Measurements from ENCODE around the gene TBC1D10A.

The TBC1D10A gene

GRCh38 chr22:30297991-30298701, 28.6 kb downstream of the TBC1D10A start:
- DNase-seq, result no peak

GRCh38 chr22:30297276-30297990, 29.3 kb downstream of the TBC1D10A start:
- DNase-seq, result no peak

- peak in 1 of 6 experiments; percentile 24 for DNase-seq
These were observed 29.9 kb downstream of the TBC1D10A start for GRCh38 chr22:30296833-30297232.

- peak in 3 of 6 experiments; percentile 44 to 60 (median 58) for DNase-seq
These were observed 30.4 kb downstream of the TBC1D10A start for GRCh38 chr22:30296324-30296723.

GRCh38 chr22:30295576-30295975, 31.2 kb downstream of the TBC1D10A start:
- DNase-seq, result no peak

GRCh38 chr22:30294830-30295229, 31.9 kb downstream of the TBC1D10A start:
- DNase-seq, result no peak

GRCh38 chr22:30294066-30294465, 32.7 kb downstream of the TBC1D10A start:
- DNase-seq, result no peak

GRCh38 chr22:30293026-30293425, 33.7 kb downstream of the TBC1D10A start:
- DNase-seq, result no peak

- no peak for DNase-seq
These were observed 34.4 kb downstream of the TBC1D10A start for GRCh38 chr22:30292069-30292970.

- no peak for DNase-seq
These were observed 35.5 kb downstream of the TBC1D10A start for GRCh38 chr22:30291058-30291892.

- DNase-seq, result peak in 1 of 6 experiments; percentile 31
These were observed 36.2 kb downstream of the TBC1D10A start for GRCh38 chr22:30290342-30291057.

- DNase-seq, result peak in 1 of 6 experiments; percentile 64
These were observed 36.8 kb downstream of the TBC1D10A start for GRCh38 chr22:30289980-30290313.

- DNase-seq, result peak; percentile 70 to 89 (median 86)
These were observed 37.4 kb downstream of the TBC1D10A start, which contains the start of gene CASTOR1 for GRCh38 chr22:30289141-30289979. Gene CASTOR1, minus strand, starts transcription at chr22:30289505. Its CDS starts 8 bp downstream, at chr22:30289497.

- DNase-seq, result peak in 2 of 6 experiments; percentile 42 to 65
These were observed 38.2 kb downstream of the TBC1D10A start for GRCh38 chr22:30288419-30289140.

GRCh38 chr22:30287648-30288418, 38.9 kb downstream of the TBC1D10A start:
- peak; percentile 81 to 92 (median 83) for DNase-seq

- DNase-seq, result peak; percentile 66 to 90 (median 78)
These were observed 39.7 kb downstream of the TBC1D10A start for GRCh38 chr22:30286813-30287647.

GRCh38 chr22:30286331-30286730, 40.4 kb downstream of the TBC1D10A start:
- no peak for DNase-seq

- DNase-seq, result no peak
These were observed 40.9 kb downstream of the TBC1D10A start for GRCh38 chr22:30285846-30286200.
